Measurements from ENCODE around the gene KIAA1549.

GRCh38 chr7:138887085-138887710, 94.0 kb downstream of the KIAA1549 start:
- TF ChIP-seq CTCF (tag by site-specific recombination; IDR thresholded peaks at IDR 0.05), result no peak
- TF ChIP-seq ZNF843 (tag by site-specific recombination; IDR thresholded peaks at IDR 0.05), result no peak
- no peak for TF ChIP-seq ZNF138 (tag by site-specific recombination; IDR thresholded peaks at IDR 0.05; ENCODE audit: borderline replicate concordance)
- no peak for TF ChIP-seq ZBTB26 (tag by site-specific recombination; optimal IDR thresholded peaks at IDR 0.05)
- no peak for TF ChIP-seq ZNF223 (tag by site-specific recombination; IDR thresholded peaks at IDR 0.05)
